ENCODE measurements around the gene SLC29A4. TPM values are rescaled to one million over a fixed set of nuclear protein-coding genes. Genes with fewer than 3 reads are reported as not detected.
"Not testable (repeated sequence)": the region's sequence is repeated elsewhere in the genome, so short reads cannot be mapped to it uniquely, and the experiment has no call there.

SLC29A4 gene
- total RNA-seq, 1 donor from 2014 or later: 6.3 TPM

DNA sequence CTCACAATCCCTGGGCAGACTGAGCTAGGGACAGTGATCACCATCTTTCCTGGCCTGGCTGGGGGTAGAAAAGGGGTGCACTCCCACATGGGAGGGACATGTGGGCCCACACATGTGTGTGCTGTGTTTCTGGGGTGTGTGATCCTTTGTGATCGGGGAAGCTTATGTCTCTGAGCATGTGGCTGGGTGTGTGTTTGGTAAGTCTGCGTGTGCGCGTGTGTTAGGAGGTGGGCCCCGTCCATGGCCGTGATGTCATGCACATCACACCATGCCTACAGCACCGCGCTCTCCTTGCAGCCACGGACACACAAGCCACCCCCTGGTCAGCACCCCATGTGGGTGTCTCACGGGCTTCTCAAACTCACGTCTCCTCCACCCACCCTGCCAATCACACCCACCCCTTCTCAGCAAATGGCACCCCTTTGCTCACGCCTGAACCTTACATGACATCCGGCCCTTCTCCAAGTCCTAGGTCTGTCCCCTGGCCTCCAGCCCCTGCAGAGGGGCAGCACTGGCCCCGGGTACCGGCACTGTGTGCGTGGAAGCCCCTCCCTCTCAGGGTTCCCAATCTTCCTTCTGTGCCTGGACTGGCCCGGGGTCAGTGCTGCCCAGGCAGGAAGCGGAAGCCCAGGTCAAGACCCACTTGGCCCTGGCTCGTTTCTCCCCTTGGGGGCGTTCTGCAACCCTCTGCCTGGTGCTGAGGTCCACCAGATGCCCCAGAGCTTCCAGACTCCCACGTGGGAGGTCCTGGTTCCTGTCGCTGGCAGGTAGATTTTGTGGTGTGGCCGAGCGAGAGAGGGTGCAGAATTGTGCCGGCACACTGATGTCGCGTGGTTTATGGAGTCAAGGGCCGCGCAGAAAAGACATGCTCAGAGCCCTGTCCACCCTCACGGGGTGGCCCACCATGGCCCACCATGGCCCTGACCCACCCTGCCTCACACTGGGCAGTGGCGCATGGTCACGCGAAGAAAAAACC lies 12.6 kb downstream of the SLC29A4 start:
- peaks cover 0 to 4% (median 0%) of the 10 kb centered on the region in 3 donors for H3K9me3 ChIP-seq (ENCODE audit: control insufficient read depth in 3 of 3, low read length in 3 of 3)
- no peak overlapping the region for H3K4me3 ChIP-seq (ENCODE audit: low read length in 3 of 3)
- H3K4me1 ChIP-seq (ENCODE audit: control insufficient read depth in 3 of 3, insufficient read depth in 3 of 3, low read length in 3 of 3): no peaks in the 10 kb centered on the region
- no peak overlapping the region for H3K27ac ChIP-seq (ENCODE audit: low read depth, low read length)
- peaks cover 4 to 18% (median 8%) of the 10 kb centered on the region in 3 donors for H3K27me3 ChIP-seq (ENCODE audit: control insufficient read depth in 3 of 3, insufficient read depth in 3 of 3, low read length in 3 of 3)
- H3K9ac ChIP-seq (ENCODE audit: low read depth in 1 of 3, low read length in 3 of 3): no peak overlapping the region
- no peaks in the 10 kb centered on the region for H3K36me3 ChIP-seq (ENCODE audit: control insufficient read depth in 3 of 3, insufficient read depth in 3 of 3, low read length in 3 of 3)

DNA sequence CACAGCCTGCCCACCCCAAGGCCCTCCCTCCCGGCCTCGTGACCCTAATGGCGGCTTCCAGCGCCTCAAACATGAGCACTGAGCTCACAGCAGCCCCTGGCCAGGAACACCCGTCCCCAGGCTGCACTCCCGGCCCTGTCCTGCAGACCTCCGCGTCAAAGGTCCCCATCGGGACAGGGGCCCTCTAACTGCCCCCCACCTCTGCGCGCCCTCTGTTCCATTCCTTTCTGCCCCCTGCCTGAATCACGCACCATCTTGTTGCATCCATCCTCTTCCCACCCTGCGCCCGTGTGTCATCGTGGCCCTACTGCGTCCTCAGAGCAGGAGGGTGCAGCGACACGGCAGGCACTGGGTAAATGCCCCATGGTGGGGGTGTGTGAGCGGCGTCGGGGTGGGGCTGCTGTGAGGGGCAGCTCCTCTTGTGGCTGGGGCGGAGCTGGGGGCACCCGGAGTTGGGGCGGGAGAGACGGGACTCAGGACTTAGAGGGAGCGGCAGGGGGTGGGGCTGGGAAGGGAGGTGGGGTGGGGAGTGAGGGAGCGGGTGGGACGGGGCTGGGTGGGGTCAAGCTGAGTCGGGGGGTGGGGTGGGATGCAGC lies 13.4 kb downstream of the SLC29A4 start:
- Histone ChIP-seq H3K4me1 (ENCODE audit: control insufficient read depth in 3 of 3, insufficient read depth in 3 of 3, low read length in 3 of 3) (no peaks in the 10 kb centered on the region), H3K9me3 (ENCODE audit: control insufficient read depth in 3 of 3, low read length in 3 of 3) (peaks cover 0 to 4% (median 0%) of the 10 kb centered on the region in 3 donors), H3K27ac (ENCODE audit: low read depth, low read length) (no peak overlapping the region), H3K9ac (ENCODE audit: low read depth in 1 of 3, low read length in 3 of 3) (no peak overlapping the region), H3K4me3 (ENCODE audit: low read length in 3 of 3) (no peak overlapping the region), H3K27me3 (ENCODE audit: control insufficient read depth in 3 of 3, insufficient read depth in 3 of 3, low read length in 3 of 3) (peaks cover 4 to 18% (median 8%) of the 10 kb centered on the region in 3 donors), H3K36me3 (ENCODE audit: control insufficient read depth in 3 of 3, insufficient read depth in 3 of 3, low read length in 3 of 3) (no peaks in the 10 kb centered on the region)

DNA sequence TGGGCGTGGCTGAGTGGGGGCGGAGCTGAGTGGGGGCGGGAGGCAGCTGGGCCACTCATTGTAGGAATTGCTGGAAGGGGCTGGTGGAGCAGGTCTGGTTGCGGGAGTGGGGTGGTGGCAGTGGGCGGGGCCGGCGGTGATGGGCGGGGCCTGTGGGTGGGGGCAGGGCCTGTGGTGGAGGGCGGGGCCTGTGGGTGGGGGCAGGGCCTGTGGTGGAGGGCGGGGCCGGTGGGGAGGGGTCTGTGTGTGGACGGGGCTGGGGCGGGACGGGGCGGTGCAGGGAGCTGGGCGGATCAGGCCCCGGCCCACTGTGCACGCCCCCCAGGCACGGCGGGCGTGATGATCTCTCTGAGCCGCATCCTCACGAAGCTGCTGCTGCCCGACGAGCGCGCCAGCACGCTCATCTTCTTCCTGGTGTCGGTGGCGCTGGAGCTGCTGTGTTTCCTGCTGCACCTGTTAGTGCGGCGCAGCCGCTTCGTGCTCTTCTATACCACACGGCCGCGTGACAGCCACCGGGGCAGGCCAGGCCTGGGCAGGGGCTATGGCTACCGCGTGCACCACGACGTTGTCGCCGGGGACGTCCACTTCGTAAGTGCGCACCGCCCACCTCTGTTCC lies 14.0 kb downstream of the SLC29A4 start:
- H3K9me3 ChIP-seq (ENCODE audit: control insufficient read depth in 3 of 3, low read length in 3 of 3): peaks cover 0 to 4% (median 0%) of the 10 kb centered on the region in 3 donors
- H3K4me3 ChIP-seq (ENCODE audit: low read length in 3 of 3): no peak overlapping the region
- H3K9ac ChIP-seq (ENCODE audit: low read depth in 1 of 3, low read length in 3 of 3): no peak overlapping the region

DNA sequence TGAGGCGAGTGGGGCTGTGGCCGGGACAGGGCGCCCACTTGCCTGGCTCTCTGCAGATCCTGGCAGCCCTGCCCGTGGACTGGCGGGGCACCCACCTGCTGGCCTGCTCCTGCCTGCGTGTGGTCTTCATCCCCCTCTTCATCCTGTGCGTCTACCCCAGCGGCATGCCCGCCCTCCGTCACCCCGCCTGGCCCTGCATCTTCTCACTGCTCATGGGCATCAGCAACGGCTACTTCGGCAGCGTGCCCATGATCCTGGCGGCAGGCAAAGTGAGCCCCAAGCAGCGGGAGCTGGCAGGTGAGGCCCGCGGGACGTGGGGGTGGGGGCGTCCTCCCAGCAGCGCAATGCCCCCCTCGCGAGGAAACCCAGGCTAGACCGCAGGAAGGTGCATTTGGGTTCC lies 17.6 kb downstream of the SLC29A4 start:
- Histone ChIP-seq H3K4me3 (ENCODE audit: low read length in 3 of 3) (no peak overlapping the region), H3K36me3 (ENCODE audit: control insufficient read depth in 3 of 3, insufficient read depth in 3 of 3, low read length in 3 of 3) (no peaks in the 10 kb centered on the region), H3K9me3 (ENCODE audit: control insufficient read depth in 3 of 3, low read length in 3 of 3) (no peaks in the 10 kb centered on the region), H3K9ac (ENCODE audit: low read depth in 1 of 3, low read length in 3 of 3) (no peak overlapping the region), H3K27me3 (ENCODE audit: control insufficient read depth in 3 of 3, insufficient read depth in 3 of 3, low read length in 3 of 3) (peaks cover 4 to 18% (median 8%) of the 10 kb centered on the region in 3 donors), H3K4me1 (ENCODE audit: control insufficient read depth in 3 of 3, insufficient read depth in 3 of 3, low read length in 3 of 3) (no peaks in the 10 kb centered on the region), H3K27ac (ENCODE audit: low read depth, low read length) (no peak overlapping the region)

More for the DNA sequence above, 14.0 kb downstream of the SLC29A4 start:
- Histone ChIP-seq H3K27ac (ENCODE audit: low read depth, low read length) (no peak overlapping the region), H3K4me1 (ENCODE audit: control insufficient read depth in 3 of 3, insufficient read depth in 3 of 3, low read length in 3 of 3) (no peaks in the 10 kb centered on the region), H3K36me3 (ENCODE audit: control insufficient read depth in 3 of 3, insufficient read depth in 3 of 3, low read length in 3 of 3) (no peaks in the 10 kb centered on the region), H3K27me3 (ENCODE audit: control insufficient read depth in 3 of 3, insufficient read depth in 3 of 3, low read length in 3 of 3) (peaks cover 4 to 18% (median 8%) of the 10 kb centered on the region in 3 donors)

DNA sequence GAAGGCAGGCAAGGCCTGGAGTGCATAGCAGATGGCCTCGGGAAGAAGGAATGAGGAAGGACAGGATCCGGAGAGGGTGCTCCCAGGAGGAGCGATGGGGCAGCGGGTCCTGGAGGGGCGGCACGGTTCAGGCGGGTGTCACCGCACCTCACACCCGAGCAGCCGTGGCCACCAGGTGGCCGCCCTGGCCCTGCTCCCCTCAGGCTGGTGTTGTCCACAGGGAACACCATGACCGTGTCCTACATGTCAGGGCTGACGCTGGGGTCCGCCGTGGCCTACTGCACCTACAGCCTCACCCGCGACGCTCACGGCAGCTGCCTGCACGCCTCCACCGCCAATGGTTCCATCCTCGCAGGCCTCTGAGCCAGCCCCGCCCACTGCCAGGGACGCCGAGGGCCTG lies 19.8 kb downstream of the SLC29A4 start:
- Histone ChIP-seq H3K4me1 (ENCODE audit: control insufficient read depth in 3 of 3, insufficient read depth in 3 of 3, low read length in 3 of 3) (no peaks in the 10 kb centered on the region), H3K9me3 (ENCODE audit: control insufficient read depth in 3 of 3, low read length in 3 of 3) (no peaks in the 10 kb centered on the region), H3K36me3 (ENCODE audit: control insufficient read depth in 3 of 3, insufficient read depth in 3 of 3, low read length in 3 of 3) (peaks cover 0 to 3% (median 2%) of the 10 kb centered on the region in 3 donors), H3K27ac (ENCODE audit: low read depth, low read length) (no peak overlapping the region), H3K9ac (ENCODE audit: low read depth in 1 of 3, low read length in 3 of 3) (no peak overlapping the region), H3K27me3 (ENCODE audit: control insufficient read depth in 3 of 3, insufficient read depth in 3 of 3, low read length in 3 of 3) (peaks cover 0 to 5% (median 4%) of the 10 kb centered on the region in 3 donors), H3K4me3 (ENCODE audit: low read length in 3 of 3) (no peak overlapping the region)

DNA sequence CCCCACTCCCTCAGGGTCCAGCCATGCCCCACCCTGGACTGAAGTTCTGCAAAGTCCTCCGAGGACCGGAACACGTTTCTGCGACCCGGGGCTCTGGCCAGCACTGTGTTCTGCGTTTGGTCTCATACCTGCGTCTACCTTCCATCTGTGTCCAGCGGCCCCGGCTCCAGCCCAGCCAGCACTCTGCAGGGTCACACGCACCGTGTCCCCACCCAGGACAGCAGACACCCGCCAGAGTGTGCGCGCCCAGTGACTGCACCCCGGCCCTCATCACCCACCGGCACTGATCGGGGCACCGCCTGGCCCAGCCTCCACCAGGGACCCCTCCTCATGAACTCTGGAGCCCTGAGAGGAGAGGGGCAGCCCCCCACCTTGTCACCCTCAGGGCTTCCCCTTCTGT lies 20.3 kb downstream of the SLC29A4 start:
- H3K4me1 ChIP-seq (ENCODE audit: control insufficient read depth in 3 of 3, insufficient read depth in 3 of 3, low read length in 3 of 3): no peaks in the 10 kb centered on the region
- H3K9ac ChIP-seq (ENCODE audit: low read depth in 1 of 3, low read length in 3 of 3): no peak overlapping the region
- no peak overlapping the region for H3K4me3 ChIP-seq (ENCODE audit: low read length in 3 of 3)
- H3K9me3 ChIP-seq (ENCODE audit: control insufficient read depth in 3 of 3, low read length in 3 of 3): no peaks in the 10 kb centered on the region
- peaks cover 0 to 1% (median under 1%) of the 10 kb centered on the region in 3 donors for H3K27me3 ChIP-seq (ENCODE audit: control insufficient read depth in 3 of 3, insufficient read depth in 3 of 3, low read length in 3 of 3)
- peaks cover 3 to 8% (median 6%) of the 10 kb centered on the region in 3 donors for H3K36me3 ChIP-seq (ENCODE audit: control insufficient read depth in 3 of 3, insufficient read depth in 3 of 3, low read length in 3 of 3)
- no peak overlapping the region for H3K27ac ChIP-seq (ENCODE audit: low read depth, low read length)

DNA sequence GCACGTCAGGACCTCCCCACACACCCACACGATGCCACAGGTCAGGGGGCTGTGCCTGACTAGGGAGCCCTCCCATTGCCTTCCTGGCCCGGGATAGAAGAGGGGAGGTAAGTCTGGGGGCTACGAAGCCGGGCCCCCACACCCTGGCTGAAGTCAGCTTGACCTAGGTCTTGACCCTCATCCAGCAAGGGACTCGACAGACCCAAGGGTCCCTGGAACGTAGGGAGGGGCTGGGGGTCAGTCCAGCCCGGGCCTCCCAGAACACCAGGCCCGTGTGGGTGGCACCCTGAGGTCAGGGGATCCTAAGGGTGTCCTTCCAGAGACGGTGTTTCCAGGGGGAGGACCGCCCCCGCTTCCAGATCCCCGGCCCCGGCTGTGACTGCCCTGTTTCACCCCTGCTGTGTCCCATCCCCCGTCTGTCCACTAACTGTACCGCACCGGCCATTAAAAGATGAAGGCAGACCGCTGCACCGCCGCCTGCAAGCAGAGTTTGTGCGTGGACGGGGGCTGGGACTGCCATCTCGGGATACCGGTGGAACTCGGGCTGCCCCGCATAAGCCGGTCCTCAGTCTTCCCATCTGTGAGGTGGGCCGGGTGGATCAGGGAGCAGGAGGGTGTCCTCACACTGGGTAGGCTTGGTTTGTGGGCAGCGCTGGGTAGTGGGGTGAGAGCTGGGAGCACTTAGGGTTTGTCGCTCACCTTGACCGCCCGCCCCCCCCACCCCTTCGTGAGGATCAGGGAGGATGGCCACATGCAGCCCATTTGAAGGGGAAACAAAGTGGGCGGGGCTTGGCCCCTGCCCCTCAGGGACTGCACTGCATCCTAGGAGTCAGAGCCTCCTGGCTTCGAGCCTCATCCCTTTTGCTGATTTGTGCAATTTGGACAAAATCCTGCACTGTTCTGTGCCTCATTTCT lies 21.1 kb downstream of the SLC29A4 start:
- H3K4me1 ChIP-seq (ENCODE audit: control insufficient read depth in 3 of 3, insufficient read depth in 3 of 3, low read length in 3 of 3): no peaks in the 10 kb centered on the region
- no peak overlapping the region for H3K4me3 ChIP-seq (ENCODE audit: low read length in 3 of 3)
- no peak overlapping the region for H3K27ac ChIP-seq (ENCODE audit: low read depth, low read length)
- H3K27me3 ChIP-seq (ENCODE audit: control insufficient read depth in 3 of 3, insufficient read depth in 3 of 3, low read length in 3 of 3): no peaks in the 10 kb centered on the region
- H3K9me3 ChIP-seq (ENCODE audit: control insufficient read depth in 3 of 3, low read length in 3 of 3): no peaks in the 10 kb centered on the region
- H3K9ac ChIP-seq (ENCODE audit: low read depth in 1 of 3, low read length in 3 of 3): no peak overlapping the region
- H3K36me3 ChIP-seq (ENCODE audit: control insufficient read depth in 3 of 3, insufficient read depth in 3 of 3, low read length in 3 of 3): peaks cover 6 to 8% (median 8%) of the 10 kb centered on the region in 3 donors

DNA sequence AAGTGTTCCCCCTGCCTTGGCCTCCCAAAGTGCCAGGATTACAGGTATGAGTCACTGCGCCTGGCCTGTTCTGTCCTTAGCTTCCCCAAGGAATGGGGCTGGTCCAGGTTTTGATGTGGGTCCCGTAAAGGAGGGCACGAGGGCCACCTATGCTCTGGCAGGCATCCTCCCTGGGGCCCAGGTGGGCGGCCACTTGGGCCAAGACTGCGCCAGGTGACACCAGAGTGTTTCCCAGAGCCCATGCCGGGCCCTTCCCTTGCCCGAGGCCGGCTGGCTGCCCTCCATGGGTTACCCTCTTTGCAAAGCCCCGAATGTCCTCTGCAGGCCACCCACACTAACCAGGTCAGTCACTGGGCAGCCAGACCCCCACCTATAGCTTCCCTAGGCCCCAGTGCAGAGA lies 22.3 kb downstream of the SLC29A4 start:
- H3K9me3 ChIP-seq (ENCODE audit: control insufficient read depth in 3 of 3, low read length in 3 of 3); H3K9ac ChIP-seq (ENCODE audit: low read depth in 1 of 3, low read length in 3 of 3); H3K4me3 ChIP-seq (ENCODE audit: low read length in 3 of 3); H3K4me1 ChIP-seq (ENCODE audit: control insufficient read depth in 3 of 3, insufficient read depth in 3 of 3, low read length in 3 of 3); H3K27me3 ChIP-seq (ENCODE audit: control insufficient read depth in 3 of 3, insufficient read depth in 3 of 3, low read length in 3 of 3); H3K27ac ChIP-seq (ENCODE audit: low read depth, low read length): not testable (repeated sequence)
- peaks cover 8 to 11% (median 9%) of the 10 kb centered on the region in 3 donors for H3K36me3 ChIP-seq (ENCODE audit: control insufficient read depth in 3 of 3, insufficient read depth in 3 of 3, low read length in 3 of 3)
